ENCODE results near the gene UBE2K.
"Not testable (repeated sequence)": the region's sequence is repeated elsewhere in the genome, so short reads cannot be mapped to it uniquely, and the experiment has no call there.

The UBE2K gene

DNA sequence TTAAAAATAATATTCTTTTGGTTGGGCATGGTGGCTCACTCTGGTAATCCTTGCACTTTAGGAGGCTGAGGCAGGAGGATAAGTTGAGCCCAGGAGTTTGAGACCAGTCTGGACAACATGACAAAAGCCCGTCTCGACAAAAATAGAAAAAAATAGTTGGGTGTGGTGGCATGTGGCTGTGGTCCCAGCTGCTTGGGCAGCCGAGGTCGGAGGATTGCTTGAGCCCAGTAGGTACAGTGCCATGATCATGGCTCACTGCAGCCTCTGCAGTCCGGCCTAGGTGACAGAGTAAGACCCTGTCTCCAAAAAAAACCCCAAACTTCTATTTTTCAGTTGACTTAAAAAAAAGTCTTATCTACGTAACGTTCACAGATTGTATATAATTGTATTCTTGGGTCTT is 23.9 kb downstream of the UBE2K start:
- in situ Hi-C loops (cut with MboI; ENCODE audit: low sequenced_read_pairs) = no loop called here

DNA sequence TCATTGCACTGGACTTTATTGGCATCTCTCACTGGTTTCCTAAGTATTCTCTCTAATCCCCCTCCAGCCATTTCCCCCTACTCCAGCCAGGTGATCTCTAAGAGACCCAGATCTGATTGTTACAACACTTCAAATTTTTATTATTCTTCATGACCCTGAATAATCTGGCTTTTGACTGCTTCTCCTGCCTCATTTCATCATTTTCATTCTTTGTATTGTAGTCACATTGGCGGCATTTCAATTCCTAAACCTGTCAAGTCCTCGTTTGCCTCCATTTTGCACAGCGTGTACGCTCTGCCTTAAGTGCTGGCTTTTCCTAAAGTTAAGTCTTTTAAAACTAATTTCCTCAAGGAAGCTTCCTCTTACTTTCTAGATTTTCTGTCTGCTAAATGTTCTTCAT is 31.6 kb downstream of the UBE2K start:
- in situ Hi-C loops (cut with MboI; ENCODE audit: low sequenced_read_pairs) = no loop called here

DNA sequence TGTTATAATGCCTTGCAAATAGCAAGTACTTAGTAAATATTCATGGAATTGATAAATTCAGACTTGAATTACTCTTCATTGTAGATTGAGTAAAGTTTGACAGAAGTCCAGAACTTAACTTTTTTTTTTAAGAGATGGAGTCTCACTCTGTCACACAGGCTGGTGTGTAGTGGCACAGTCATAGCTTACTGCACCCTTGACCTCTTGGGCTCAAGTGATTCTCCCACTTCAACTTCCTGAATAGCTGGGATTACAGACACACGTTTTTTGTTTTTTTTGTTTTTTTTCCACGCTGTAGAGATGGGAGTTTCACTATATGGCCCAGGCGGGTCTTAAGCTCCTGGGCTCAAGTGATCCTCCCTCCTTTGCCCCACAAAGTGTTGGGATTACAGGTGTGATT is 32.1 kb downstream of the UBE2K start:
- in situ Hi-C loops (cut with MboI; ENCODE audit: low sequenced_read_pairs) = no loop called here

DNA sequence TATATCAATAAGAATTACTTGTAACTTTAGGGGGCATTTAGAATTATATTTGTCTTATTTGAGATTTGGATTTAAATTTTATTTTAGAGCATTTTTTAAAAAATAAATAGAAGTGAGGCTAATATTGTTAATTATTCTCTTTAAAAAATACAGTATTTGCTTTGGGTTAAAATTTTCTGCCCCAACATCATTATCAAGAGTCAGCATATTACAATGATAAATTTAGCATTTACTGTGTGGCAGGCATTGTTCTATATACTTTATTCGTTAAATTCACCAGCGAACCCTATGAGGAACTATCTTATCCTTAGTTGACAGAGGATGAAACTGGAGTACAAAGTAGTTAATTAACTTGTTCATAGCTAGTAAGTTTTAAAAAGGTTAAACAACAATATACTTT is 34.0 kb downstream of the UBE2K start:
- in situ Hi-C loops (cut with MboI; ENCODE audit: low sequenced_read_pairs) = no loop called here

DNA sequence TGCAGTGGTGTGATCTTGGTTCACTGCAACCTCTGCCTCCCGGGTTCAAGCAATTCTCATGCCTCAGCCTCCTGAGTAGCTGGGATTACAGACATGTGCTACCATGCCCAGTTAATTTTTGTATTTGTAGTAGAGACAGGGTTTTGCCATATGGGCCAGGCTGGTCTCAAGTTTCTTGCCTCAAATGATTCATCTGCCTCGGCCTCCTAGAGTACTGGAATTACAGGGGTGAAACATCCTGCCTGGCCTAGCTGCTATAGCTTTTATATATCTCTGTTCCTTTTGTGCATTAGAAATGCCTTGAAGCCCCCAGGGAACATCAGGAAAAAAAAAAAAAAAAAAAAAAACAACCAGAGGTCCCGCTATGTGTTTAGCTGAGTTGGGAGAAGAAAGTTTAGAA is 34.8 kb downstream of the UBE2K start:
- in situ Hi-C loops (cut with MboI; ENCODE audit: low sequenced_read_pairs) = no loop called here

DNA sequence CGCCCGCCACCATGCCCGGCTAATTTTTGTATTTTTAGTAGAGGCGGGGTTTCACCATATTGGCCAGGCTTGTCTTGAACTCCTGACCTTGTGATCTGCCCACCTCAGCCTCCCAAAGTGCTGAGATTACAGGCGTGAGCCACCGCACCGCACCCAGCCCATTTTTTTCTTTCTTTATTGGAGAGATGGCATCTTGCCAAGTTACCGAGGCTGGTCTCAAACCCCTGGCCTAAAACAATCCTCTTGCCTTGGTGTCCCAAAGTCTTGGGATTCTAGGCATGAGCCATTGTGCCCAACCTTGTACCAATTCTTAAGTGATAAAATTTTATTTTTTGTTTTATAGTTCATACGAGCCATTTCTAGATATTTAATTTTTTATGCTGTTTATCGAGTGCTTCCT is 41.7 kb downstream of the UBE2K start:
- in situ Hi-C loops (cut with MboI; ENCODE audit: low sequenced_read_pairs) = not testable (repeated sequence)

DNA sequence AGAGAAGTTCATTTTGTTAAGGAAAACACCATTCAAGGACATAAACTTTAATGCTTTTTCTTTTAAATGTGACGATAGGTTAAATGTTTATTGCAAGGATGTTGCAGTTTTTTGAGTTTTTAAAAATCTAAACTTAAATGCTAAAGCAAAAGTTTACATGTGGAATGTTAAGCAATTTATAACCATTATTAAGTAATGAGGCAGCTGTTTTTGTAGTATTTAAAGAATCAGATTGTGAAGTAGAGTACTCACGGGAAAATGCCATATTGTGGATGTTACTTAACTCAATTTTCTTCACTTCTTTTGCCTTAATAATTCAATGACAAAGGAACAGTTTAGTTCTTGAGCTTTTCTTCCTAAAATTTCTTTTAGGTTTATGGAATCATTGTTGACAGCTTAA is 43.5 kb downstream of the UBE2K start:
- in situ Hi-C loops (cut with MboI; ENCODE audit: low sequenced_read_pairs) = no loop called here

DNA sequence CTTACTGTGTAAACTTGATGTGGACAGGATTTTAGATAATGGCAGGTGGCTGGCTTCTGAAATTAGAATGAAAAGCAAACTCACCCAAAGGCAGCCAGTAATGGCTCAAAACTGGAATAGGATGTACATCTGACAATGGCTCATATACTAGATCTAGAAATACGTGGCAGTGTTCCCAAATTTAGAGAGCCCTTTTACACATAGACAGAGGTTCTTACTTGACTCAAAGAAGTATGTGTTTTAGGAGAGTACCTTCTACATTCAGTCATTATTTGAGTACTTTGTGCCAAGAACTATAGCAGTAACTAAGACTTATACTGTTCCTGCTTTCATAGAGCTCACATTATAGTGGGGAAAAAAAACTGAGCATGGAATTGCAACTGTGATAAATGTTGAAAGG is 48.0 kb downstream of the UBE2K start:
- in situ Hi-C loops (cut with MboI; ENCODE audit: low sequenced_read_pairs) = no loop called here

DNA sequence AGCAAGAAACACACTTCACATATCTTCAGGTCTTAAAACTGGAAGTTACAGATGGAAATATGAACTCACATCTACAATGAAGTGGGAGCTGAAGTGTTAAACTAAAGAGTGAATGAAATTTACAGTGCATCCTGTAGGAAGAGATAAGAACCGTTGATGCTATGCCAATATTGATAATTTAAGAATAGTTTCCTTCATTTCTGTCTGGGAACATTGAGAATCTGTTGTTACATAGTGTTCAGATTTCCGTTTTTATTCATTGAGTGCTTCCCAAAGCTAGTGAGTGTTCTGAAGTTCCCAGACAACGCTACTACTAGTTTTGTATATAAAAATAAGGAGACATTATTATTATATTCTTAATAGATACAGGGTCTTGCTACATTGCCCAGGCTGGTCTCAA is 52.3 kb downstream of the UBE2K start:
- in situ Hi-C loops (cut with MboI; ENCODE audit: low sequenced_read_pairs) = no loop called here

DNA sequence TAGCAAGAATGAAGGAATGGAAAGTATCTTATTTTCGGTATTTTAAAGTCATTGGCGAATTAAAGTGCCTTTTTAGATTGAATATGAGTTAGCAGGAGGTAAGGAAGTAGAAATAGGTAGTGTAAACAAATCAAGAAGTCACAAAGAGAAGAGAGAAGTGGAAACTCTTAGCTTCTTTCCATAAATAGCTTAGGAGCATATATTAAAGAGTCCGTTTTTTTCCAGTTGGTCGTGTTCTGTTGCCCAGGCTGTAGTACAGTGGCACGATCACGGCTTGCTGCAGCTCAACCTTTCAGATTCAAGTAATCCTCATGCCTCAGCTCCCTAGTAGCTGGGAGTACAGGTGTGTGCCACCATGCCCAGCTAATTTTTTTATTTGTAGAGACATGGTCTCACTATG is 56.4 kb downstream of the UBE2K start:
- in situ Hi-C loops (cut with MboI; ENCODE audit: low sequenced_read_pairs) = no loop called here

DNA sequence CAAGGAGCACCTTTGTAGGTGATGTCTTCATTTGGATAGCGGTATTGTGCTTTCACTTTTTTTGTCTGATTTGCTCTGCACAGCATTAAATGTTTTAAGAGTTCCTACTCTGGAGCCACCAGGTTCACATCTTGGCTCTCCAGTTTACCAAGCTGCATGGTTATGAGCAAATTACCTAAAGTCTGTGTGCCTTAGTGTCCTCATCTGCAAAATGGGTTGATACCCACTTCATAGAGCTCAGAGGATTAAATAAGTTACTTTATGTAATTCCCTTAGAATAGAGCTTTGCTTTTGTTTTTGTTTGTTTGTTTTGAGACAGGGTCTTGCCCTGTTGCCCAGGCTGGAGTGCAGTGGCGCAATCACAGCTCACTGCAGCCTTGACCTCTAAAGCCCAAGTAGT is 58.2 kb downstream of the UBE2K start:
- in situ Hi-C loops (cut with MboI; ENCODE audit: low sequenced_read_pairs) = no loop called here

DNA sequence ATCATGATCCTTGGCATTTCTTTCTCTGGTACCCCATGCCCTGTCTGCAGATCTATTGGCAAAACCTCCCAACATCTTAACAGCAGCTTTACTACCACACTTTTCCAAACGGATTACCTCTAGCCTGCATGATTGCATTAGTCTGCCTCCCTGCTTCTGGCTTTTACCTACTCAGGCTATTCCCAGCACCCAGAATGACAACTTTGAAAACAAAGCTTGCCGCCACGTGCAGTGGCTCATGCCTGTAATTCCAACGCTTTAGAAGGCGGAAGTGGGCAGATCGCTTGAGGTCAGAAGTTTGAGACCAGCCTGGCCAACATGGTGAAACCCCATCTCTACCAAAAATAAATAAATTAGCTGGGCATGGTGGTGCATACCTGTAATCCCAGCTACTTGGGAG is 60.2 kb downstream of the UBE2K start:
- in situ Hi-C loops (cut with MboI; ENCODE audit: low sequenced_read_pairs) = no loop called here

DNA sequence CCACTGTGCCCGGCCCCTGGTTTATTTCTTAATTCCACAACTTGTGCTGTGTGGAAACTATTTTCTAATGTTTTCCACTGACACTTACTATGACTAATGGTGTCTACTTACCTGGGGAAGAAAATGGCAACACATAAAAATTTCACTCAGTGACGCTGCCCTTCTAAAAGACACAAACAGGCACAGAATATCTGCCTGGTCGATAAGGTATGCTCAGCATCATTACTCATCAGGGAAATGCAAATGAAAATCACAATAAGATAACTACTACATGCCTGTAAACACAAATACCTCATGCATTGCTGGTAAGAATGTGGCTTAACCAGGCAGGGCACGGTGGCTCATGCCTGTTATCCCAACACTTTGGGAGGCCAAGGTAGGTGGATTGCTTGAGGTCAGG is 61.6 kb downstream of the UBE2K start:
- in situ Hi-C loops (cut with MboI; ENCODE audit: low sequenced_read_pairs) = no loop called here

DNA sequence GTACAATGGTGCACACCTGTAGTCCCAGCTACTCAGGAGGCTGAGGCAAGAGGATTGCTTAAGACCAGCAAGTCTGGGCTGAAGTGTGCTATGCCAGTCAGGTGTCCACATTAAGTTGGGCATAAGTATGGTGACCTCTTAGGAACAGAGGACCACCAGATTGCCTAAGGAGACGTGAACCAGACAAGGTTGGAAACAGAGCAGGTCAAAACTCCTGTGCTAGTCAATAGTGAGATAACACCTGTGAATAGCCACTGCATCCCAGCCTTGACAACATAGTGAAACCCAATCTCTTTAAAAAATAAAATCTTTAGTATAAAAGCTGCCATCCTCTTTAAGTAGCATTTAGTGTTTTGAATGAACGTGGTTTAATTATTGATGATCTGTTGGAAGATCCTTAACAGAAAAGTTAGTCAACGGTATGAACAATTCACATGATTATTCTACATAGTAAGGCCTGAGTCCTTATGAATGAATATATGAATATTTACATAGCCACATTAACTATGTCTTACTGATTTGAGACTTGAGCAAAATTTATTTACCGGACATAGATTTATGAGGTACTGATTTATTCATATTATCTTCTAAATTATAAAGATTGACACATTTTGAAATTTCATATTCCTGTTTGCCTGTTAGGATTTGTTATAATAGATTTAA is 63.2 kb downstream of the UBE2K start:
- in situ Hi-C loops (cut with MboI; ENCODE audit: low sequenced_read_pairs) = no loop called here

DNA sequence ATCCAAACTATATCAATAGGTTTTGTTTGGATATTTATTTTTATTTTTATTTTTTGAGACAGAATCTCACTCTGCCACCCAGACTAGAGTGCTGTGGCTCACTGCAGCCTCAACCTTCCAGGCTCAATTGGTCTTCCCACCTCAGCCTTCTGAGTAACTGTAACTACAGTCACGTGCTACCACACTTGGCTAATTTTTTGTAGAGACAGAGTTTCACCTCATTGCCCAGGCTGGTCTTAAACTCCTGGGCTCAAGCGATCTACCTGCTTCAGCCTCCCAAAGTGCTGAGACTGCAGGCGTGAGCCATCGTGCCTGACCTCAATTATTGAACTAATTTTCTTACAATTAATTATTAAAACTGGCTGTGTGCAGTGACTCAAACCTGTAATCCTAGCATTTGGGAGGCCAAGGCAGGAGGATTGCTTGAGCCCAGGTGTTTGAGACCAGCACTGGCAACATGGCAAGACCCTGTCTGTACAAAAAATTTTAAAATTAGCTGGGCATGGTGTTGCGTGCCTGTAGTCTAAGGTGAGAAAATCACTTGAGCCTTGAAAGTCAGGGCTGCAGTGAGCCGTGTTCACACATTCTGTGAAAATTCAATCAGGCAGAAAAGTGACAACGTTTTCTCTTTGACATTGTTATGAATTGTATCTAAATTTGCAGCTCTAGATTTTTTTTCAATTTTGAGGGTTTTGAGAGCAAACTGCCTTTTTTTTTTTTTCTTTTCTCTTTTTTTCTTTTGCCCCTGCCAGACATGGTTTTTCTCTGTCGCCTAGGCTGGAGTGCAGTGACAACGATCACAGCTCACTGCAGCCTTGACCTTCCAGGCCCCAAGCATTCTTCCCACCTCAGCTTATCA is 66.0 kb downstream of the UBE2K start:
- in situ Hi-C loops (cut with MboI; ENCODE audit: low sequenced_read_pairs) = no loop called here

DNA sequence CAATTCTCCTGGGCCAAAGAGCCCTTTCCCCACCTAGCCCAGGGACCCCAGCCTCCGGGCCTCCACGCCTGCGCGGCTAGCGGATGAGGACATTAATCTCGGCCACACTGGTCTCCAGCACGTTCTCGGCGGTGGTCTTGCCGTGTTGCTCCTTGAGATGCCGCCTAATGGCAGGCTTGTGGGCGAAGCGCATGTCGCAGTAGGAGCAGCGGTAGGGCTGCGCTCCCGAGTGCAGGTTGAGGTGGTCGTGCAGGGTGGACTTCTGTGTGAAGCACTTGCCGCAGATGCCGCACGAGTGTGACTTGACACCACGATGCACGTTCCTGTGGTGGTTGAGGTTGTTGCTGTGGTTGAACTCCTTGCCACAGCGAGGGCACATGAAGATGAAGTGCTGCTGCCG is 72.1 kb downstream of the UBE2K start:
- in situ Hi-C loops (cut with MboI; ENCODE audit: low sequenced_read_pairs) = no loop called here

DNA sequence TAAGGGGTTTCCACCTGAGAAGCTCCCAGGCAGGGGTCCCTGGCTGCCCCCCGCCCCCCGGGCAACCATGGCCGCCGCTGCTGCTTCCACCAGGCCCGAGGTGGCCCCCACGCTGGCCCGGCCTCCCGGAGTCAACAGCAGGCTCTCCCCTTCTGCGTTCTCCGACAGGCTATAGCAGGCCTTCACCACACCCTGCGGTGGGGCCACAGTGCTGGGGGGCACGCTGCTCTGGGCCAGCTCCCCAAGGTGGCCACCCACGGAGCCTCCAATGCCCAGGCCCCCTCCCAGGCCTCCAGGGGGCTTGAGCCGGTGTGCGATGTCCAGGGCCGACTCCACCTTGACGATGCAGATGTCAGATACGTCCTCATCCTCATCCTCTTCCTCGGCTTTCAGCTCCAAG is 72.5 kb downstream of the UBE2K start:
- in situ Hi-C loops (cut with MboI; ENCODE audit: low sequenced_read_pairs) = no loop called here

DNA sequence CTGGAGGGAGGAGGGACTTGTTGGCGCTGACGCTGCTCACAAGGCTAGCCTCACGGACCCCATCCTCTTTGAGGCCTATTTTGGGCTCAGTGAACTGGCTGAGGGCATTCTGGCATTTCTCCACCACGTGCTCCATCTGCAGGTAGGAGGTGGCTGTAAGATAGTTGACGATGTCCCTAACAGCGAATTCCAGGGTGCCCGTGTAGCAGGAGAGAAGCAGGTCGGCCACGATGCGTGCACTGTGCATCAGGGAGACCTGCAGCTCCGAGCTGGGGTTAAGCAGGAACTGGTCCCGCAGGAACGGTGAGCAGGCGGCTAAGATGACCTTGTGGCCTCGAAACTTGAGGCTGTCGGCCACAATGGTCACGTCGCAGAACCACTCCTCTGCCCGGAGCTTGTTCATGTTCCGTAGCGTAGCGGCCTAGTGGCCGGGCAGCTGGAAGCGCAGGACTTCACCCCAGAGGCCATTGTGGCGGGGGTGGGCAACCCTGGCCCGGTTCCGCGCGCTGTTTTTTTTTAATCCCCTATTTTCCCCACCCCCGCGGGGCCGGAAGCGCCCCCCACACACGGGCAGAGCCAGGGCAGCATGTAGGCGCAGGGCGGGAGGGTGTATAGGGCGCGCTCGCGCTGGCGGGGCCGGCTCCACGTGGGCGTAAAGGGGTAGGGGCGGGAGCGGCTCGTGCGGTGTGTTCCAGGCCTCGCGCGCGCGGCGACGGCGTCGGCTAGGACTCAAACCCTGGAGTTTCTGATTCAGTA is 73.2 kb downstream of the UBE2K start:
- in situ Hi-C loops (cut with MboI; ENCODE audit: low sequenced_read_pairs) = no loop called here

DNA sequence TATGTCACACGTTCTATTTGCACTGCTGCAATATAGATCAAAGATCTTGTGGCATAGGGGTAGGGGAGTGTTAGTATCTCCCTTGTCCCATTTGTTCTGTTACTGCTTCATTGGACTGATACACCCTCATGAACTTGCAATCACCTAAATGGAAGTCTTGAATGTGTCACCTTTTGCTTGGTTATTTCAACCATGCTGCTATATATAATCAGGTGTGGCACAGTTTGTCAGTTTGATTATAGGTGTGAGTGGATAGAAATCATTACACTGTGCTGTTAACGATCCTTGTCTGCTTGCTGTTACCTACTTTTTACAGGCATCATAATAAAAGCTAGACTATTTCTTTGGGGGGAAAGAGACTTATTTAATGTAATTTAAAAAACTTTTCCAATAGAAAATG is 84.1 kb downstream of the UBE2K start:
- in situ Hi-C loops (cut with MboI; ENCODE audit: low sequenced_read_pairs) = not testable (repeated sequence)

DNA sequence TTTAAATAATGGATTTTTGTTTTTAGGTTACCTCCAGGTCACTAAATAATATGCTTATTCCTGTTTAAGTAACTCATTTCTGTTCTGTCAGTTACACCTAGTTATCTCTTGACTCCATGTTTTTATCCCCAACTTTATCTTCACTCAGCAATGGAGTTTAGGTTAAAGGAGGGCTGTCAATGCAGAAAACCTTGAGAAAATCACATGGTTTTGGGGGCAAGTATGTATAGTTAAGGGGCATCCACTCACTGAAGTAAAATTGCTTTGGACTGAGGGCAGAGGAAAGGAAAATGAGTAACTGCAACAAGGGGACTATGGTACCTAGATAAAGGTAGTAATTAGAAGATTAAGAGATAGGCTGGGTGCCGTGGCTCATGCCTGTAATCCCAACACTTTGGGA is 87.1 kb downstream of the UBE2K start:
- in situ Hi-C loops (cut with MboI; ENCODE audit: low sequenced_read_pairs) = no loop called here

DNA sequence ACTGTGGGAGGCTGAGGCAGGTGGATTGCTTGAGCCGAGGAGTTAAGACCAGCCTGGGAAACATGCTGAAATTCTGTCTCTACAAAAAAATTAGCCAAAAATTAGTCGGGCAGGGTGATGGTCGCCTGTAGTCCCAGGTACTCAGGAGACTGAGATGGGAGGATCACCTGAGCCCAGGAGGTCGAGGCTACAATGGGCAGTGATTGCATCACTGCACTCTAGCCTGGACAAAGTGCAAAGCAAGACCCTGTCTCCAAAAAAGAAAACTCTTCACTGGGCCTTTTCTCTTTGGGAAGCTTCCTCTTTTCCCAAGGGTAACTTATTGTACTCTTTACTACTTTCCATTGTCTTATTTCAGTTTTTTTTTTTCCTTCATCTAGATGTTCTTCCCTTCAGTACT is 88.9 kb downstream of the UBE2K start:
- in situ Hi-C loops (cut with MboI; ENCODE audit: low sequenced_read_pairs) = no loop called here

DNA sequence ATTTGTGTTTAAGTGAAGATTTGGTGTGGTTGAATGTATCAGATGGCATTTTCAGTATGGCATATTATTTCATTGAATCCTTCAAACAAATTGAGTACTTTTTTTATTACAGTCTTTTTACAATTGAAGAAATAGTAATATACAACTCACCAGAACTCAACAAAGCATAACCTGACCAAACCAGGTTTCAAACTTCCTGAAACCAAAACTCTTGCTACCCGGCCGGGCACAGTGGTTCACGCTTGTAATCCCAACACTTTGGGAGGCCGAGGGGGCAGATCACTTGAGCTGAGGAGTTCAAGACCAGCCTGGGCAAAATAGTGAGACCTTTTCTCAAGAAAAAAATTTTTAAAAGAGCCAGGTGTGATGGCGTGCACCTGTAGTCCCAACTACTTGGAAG is 94.2 kb downstream of the UBE2K start:
- in situ Hi-C loops (cut with MboI; ENCODE audit: low sequenced_read_pairs) = no loop called here
